NCI-H1694 treated with DMSO at 0.1 percent for 48 hours (cell line): ENCODE measurements around the gene CDC25A.
A peak's percentile ranks its signal among the peaks of the same experiment; 100 is the strongest.

Source experiments
- DNase-seq: peaks from one replicate; lab custom pipeline; 2025; lab: John Stamatoyannopoulos, UW

Gene CDC25A

GRCh38 chr3:48194446-48195071, 6.3 kb upstream of the CDC25A start:
- DNase-seq, result peak; percentile 18

GRCh38 chr3:48190911-48191310, 2.7 kb upstream of the CDC25A start:
- no peak for DNase-seq

GRCh38 chr3:48189321-48189720, 1.1 kb upstream of the CDC25A start:
- DNase-seq, result no peak

GRCh38 chr3:48187579-48188265, 495 bp downstream of the CDC25A start:
- DNase-seq, result no peak

GRCh38 chr3:48187301-48187578, 977 bp downstream of the CDC25A start:
- DNase-seq, result no peak

GRCh38 chr3:48186631-48187300, 1.5 kb downstream of the CDC25A start:
- no peak for DNase-seq

GRCh38 chr3:48185129-48185528, 3.1 kb downstream of the CDC25A start:
- DNase-seq, result no peak

- no peak for DNase-seq
These were observed 3.9 kb downstream of the CDC25A start for GRCh38 chr3:48184299-48184698.

- DNase-seq, result no peak
These were observed 7.5 kb downstream of the CDC25A start for GRCh38 chr3:48180531-48181253.

- no peak for DNase-seq
These were observed 8.2 kb downstream of the CDC25A start for GRCh38 chr3:48180021-48180420.

GRCh38 chr3:48178072-48178471, 10.1 kb downstream of the CDC25A start:
- no peak for DNase-seq

- DNase-seq, result no peak
These were observed 30.3 kb downstream of the CDC25A start for GRCh38 chr3:48157950-48158376.

- no peak for DNase-seq
These were observed 30.9 kb downstream of the CDC25A start for GRCh38 chr3:48157202-48157840.

GRCh38 chr3:48156163-48156562, 32.1 kb downstream of the CDC25A start:
- DNase-seq, result no peak

GRCh38 chr3:48155122-48155521, 33.1 kb downstream of the CDC25A start:
- no peak for DNase-seq

- DNase-seq, result no peak
These were observed 36.3 kb downstream of the CDC25A start for GRCh38 chr3:48151807-48152427.

GRCh38 chr3:48151058-48151806, 37.0 kb downstream of the CDC25A start:
- peak; percentile 44 for DNase-seq

GRCh38 chr3:48143992-48144391, 44.2 kb downstream of the CDC25A start:
- DNase-seq, result no peak

GRCh38 chr3:48143567-48143966, 44.6 kb downstream of the CDC25A start:
- DNase-seq, result no peak

- no peak for DNase-seq
These were observed 45.8 kb downstream of the CDC25A start for GRCh38 chr3:48142316-48142870.

GRCh38 chr3:48141604-48142137, 46.5 kb downstream of the CDC25A start:
- no peak for DNase-seq
